ENCODE results near the gene EPN1. TPM values are rescaled to one million over a fixed set of nuclear protein-coding genes. Genes with fewer than 3 reads are reported as not detected.

EPN1 gene
- polyA plus RNA-seq, 1 donor (not counting 4 experiments of a cell fraction or from before 2014, with no cell fraction given): 23.3 TPM

DNA sequence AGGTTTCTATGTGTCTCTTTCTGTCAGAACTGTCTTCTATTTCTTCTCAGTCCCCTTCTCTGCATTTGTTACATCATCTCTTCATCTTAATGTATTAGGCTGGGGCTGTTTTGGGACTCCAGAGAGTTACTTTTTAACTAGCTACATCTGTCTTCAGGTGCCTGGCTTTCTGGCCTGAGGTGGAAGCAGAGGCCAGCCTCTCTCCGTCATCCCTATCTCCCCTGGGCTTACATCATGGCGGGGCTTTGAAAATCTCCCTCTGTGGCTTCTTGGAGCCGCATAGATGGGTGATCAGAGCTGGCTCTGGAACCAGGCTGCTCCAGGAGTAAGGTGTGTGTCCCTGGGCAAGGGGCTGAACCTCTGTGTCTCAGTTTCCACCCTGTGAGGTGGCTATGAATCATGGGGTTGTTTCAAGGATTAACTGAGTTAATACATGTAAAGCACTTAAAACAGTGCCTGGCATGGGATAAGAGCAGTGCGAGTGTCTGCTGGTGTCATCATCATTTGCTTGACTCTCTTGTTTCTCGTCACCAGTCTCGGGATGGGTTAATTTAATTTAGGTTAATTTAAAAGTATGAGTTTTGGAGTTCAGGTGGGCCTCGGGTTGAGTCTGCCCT is 2.0 kb downstream of the EPN1 start:
- no peak for TF ChIP-seq EZH2 (IDR thresholded peaks at IDR 0.05; ENCODE audit: low read length)
- TF ChIP-seq, protein P1, sequence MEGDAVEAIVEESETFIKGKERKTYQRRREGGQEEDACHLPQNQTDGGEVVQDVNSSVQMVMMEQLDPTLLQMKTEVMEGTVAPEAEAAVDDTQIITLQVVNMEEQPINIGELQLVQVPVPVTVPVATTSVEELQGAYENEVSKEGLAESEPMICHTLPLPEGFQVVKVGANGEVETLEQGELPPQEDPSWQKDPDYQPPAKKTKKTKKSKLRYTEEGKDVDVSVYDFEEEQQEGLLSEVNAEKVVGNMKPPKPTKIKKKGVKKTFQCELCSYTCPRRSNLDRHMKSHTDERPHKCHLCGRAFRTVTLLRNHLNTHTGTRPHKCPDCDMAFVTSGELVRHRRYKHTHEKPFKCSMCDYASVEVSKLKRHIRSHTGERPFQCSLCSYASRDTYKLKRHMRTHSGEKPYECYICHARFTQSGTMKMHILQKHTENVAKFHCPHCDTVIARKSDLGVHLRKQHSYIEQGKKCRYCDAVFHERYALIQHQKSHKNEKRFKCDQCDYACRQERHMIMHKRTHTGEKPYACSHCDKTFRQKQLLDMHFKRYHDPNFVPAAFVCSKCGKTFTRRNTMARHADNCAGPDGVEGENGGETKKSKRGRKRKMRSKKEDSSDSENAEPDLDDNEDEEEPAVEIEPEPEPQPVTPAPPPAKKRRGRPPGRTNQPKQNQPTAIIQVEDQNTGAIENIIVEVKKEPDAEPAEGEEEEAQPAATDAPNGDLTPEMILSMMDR (optimal IDR thresholded peaks at IDR 0.05 in 1 of 3, IDR thresholded peaks at IDR 0.05 in 1 of 3, conservative IDR thresholded peaks at IDR 0.05 in 1 of 3; ENCODE audit: extremely low read depth in 1 of 3, insufficient read depth in 2 of 3, low read length in 3 of 3): no peak

DNA sequence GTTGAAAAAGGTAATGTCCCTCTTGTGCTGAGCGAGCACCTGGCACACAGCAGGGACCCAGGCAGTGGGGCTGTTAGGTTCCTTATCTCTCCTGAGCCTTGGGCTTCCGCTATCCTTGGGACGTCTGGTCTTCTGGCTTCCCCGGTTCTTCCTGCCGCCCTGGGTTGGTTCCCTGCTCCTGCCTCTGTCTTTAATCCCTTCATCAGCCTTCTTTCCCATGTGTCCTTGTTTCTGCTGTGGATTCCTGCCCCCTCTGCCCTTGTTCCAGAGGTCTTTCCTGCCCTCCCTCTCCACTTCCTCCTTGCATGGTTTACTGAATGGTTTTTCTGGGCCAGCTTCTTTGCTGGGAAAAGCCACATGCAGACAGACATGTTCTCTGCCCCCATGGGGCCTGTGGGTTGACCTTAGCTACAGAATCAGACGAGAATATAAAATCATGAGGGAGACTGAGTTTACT is 2.6 kb downstream of the EPN1 start:
- peak overlapping the region; percentile 89 for H3K4me2 ChIP-seq (ENCODE audit: control insufficient read depth, extremely low read depth, insufficient read depth, low read depth, low read length)
- H3K9ac ChIP-seq (ENCODE audit: control insufficient read depth, extremely low read depth, insufficient read depth, low read length): peak overlapping the region; percentile 94
- H3K27ac ChIP-seq (ENCODE audit: control insufficient read depth, insufficient read depth, low read length): peak overlapping the region; percentile 85
- DNase-seq (ENCODE audit: low read depth, low spot score) (no peak), FAIRE-seq (no peak)
- peaks cover 31% of the 10 kb centered on the region for H3K4me1 ChIP-seq (ENCODE audit: control insufficient read depth, extremely low read depth, insufficient read depth, low read length)
- no peaks in the 10 kb centered on the region for H3K9me3 ChIP-seq (ENCODE audit: control insufficient read depth, low read depth, low read length)
- H2AFZ ChIP-seq (ENCODE audit: control insufficient read depth, low read length): no peak overlapping the region
- peaks cover 84% of the 10 kb centered on the region for H3K79me2 ChIP-seq (ENCODE audit: control insufficient read depth, insufficient read depth, low read length)
- no peaks in the 10 kb centered on the region for H3K27me3 ChIP-seq (ENCODE audit: control insufficient read depth, extremely low read depth, insufficient read depth, low read length)
- peaks cover 32 to 38% of the 10 kb centered on the region in 2 experiments for H3K36me3 ChIP-seq (ENCODE audit: control insufficient read depth in 2 of 2, extremely low read depth in 1 of 2, insufficient read depth in 2 of 2, low read length in 2 of 2)
- TF ChIP-seq EZH2 (IDR thresholded peaks at IDR 0.05; ENCODE audit: low read length): no peak
- TF ChIP-seq, protein P1 (optimal IDR thresholded peaks at IDR 0.05 in 1 of 3, IDR thresholded peaks at IDR 0.05 in 1 of 3, conservative IDR thresholded peaks at IDR 0.05 in 1 of 3; ENCODE audit: extremely low read depth in 1 of 3, insufficient read depth in 2 of 3, low read length in 3 of 3): no peak
- H3K4me3 ChIP-seq (ENCODE audit: control insufficient read depth in 2 of 3, extremely low read depth in 1 of 3, insufficient read depth in 2 of 3, low read depth in 1 of 3, low read length in 3 of 3): peak overlapping the region in 1 of 3 experiments; percentile 95
- H3K9me1 ChIP-seq (ENCODE audit: control insufficient read depth, extremely low read depth, insufficient read depth, low read length): no peaks in the 10 kb centered on the region
- peaks cover 6% of the 10 kb centered on the region for H4K20me1 ChIP-seq (ENCODE audit: control insufficient read depth, extremely low read depth, insufficient read depth, low read length)
- dilution Hi-C loops (cut with MboI; ENCODE audit: extremely low pct_ligation_motif_present, low sequenced_read_pairs): no loop called here

More for the DNA sequence above, 2.0 kb downstream of the EPN1 start:
- Histone ChIP-seq H4K20me1 (ENCODE audit: control insufficient read depth, extremely low read depth, insufficient read depth, low read length) (peaks cover 10% of the 10 kb centered on the region), H2AFZ (ENCODE audit: control insufficient read depth, low read length) (no peak overlapping the region), H3K27ac (ENCODE audit: control insufficient read depth, insufficient read depth, low read length) (peak overlapping the region; percentile 85), H3K36me3 (ENCODE audit: control insufficient read depth in 2 of 2, extremely low read depth in 1 of 2, insufficient read depth in 2 of 2, low read length in 2 of 2) (peaks cover 30 to 43% of the 10 kb centered on the region in 2 experiments), H3K4me2 (ENCODE audit: control insufficient read depth, extremely low read depth, insufficient read depth, low read depth, low read length) (peak overlapping the region; percentile 89), H3K4me1 (ENCODE audit: control insufficient read depth, extremely low read depth, insufficient read depth, low read length) (peaks cover 31% of the 10 kb centered on the region), H3K9me1 (ENCODE audit: control insufficient read depth, extremely low read depth, insufficient read depth, low read length) (no peaks in the 10 kb centered on the region), H3K9me3 (ENCODE audit: control insufficient read depth, low read depth, low read length) (no peaks in the 10 kb centered on the region), H3K79me2 (ENCODE audit: control insufficient read depth, insufficient read depth, low read length) (peaks cover 85% of the 10 kb centered on the region), H3K4me3 (ENCODE audit: control insufficient read depth in 2 of 3, extremely low read depth in 1 of 3, insufficient read depth in 2 of 3, low read depth in 1 of 3, low read length in 3 of 3) (peak overlapping the region in 1 of 3 experiments; percentile 95), H3K27me3 (ENCODE audit: control insufficient read depth, extremely low read depth, insufficient read depth, low read length) (no peaks in the 10 kb centered on the region), H3K9ac (ENCODE audit: control insufficient read depth, extremely low read depth, insufficient read depth, low read length) (peak overlapping the region; percentile 94)
- FAIRE-seq: peak; percentile 23
- DNase-seq (ENCODE audit: low read depth, low spot score): no peak
- dilution Hi-C loops (cut with MboI; ENCODE audit: extremely low pct_ligation_motif_present, low sequenced_read_pairs): no loop called here
